Measurements from ENCODE around the gene PALD1. TPM values are rescaled to one million over a fixed set of nuclear protein-coding genes. Genes with fewer than 3 reads are reported as not detected.

The PALD1 gene
- 5.2 TPM for total RNA-seq
- long read RNA-seq, full-length matches to known transcripts, result 2 of 12 reads
- long read RNA-seq, partial matches to known transcripts, result 6 of 12 reads
- long read RNA-seq, other reads (novel, unspliced or antisense), result 4 of 12 reads

- ATAC-seq, result peak; percentile 59
Measured at GRCh38 chr10:70478191-70479164, at the start of gene PALD1. Gene PALD1 (plus strand): TSS chr10:70478767. CDS start chr10:70525952, 47,185 bp downstream.

GRCh38 chr10:70430493-70431445 lies 47.8 kb upstream of the PALD1 start:
- ATAC-seq (peak; percentile 87), DNase-seq (peak; percentile 63)
- intact Hi-C loops (cut with micrococcal nuclease), result no loop called here

More at GRCh38 chr10:70478191-70479164, at the start of gene PALD1:
- intact Hi-C loops (cut with micrococcal nuclease), result no loop called here
- peak; percentile 83 for DNase-seq

- peak; percentile 57 for DNase-seq
- intact Hi-C loops (cut with micrococcal nuclease), result no loop called here
- peak; percentile 45 for ATAC-seq
Measured at GRCh38 chr10:70432101-70432500, 46.5 kb upstream of the PALD1 start.

- DNase-seq, result no peak
- intact Hi-C loops (cut with micrococcal nuclease), result no loop called here
Measured at GRCh38 chr10:70432561-70433263, 45.9 kb upstream of the PALD1 start.

GRCh38 chr10:70433581-70434280 lies 44.8 kb upstream of the PALD1 start:
- intact Hi-C loops (cut with micrococcal nuclease), result no loop called here
- ATAC-seq, result peak; percentile 20
- no peak for DNase-seq

More at GRCh38 chr10:70432561-70433263, 45.9 kb upstream of the PALD1 start:
- no peak for ATAC-seq

GRCh38 chr10:70435241-70436085 lies 43.1 kb upstream of the PALD1 start:
- intact Hi-C loops (cut with micrococcal nuclease), result no loop called here
- ATAC-seq (no peak), DNase-seq (no peak)

GRCh38 chr10:70437721-70438120 lies 40.8 kb upstream of the PALD1 start:
- intact Hi-C loops (cut with micrococcal nuclease), result no loop called here
- ATAC-seq, result no peak
- DNase-seq, result no peak

GRCh38 chr10:70440296-70441160 lies 38.0 kb upstream of the PALD1 start:
- intact Hi-C loops (cut with micrococcal nuclease), result no loop called here
- DNase-seq, result no peak

GRCh38 chr10:70441161-70441894 lies 37.2 kb upstream of the PALD1 start, which contains the start of gene NODAL:
Gene NODAL (minus strand): TSS chr10:70441681. CDS start chr10:70441667, 14 bp downstream.
- intact Hi-C loops (cut with micrococcal nuclease), result no loop called here
- no peak for DNase-seq
- peak; percentile 25 for ATAC-seq

More at GRCh38 chr10:70440296-70441160, 38.0 kb upstream of the PALD1 start:
- ATAC-seq, result peak; percentile 12

- ATAC-seq (no peak), DNase-seq (no peak)
- intact Hi-C loops (cut with micrococcal nuclease), result no loop called here
Measured at GRCh38 chr10:70441895-70442309, 36.7 kb upstream of the PALD1 start.

- no peak for ATAC-seq
- DNase-seq, result no peak
- intact Hi-C loops (cut with micrococcal nuclease), result no loop called here
Measured at GRCh38 chr10:70442332-70442988, 36.1 kb upstream of the PALD1 start.

- intact Hi-C loops (cut with micrococcal nuclease), result no loop called here
- DNase-seq, result no peak
- no peak for ATAC-seq
Measured at GRCh38 chr10:70444744-70445143, 33.8 kb upstream of the PALD1 start.

- no peak for DNase-seq
- peak; percentile 46 for ATAC-seq
- intact Hi-C loops (cut with micrococcal nuclease), result no loop called here
Measured at GRCh38 chr10:70445718-70446657, 32.6 kb upstream of the PALD1 start.

- intact Hi-C loops (cut with micrococcal nuclease), result no loop called here
- DNase-seq (no peak), ATAC-seq (peak; percentile 31)
Measured at GRCh38 chr10:70448236-70448635, 30.3 kb upstream of the PALD1 start.
